ENCODE results near the gene MPDU1. TPM values are rescaled to one million over a fixed set of nuclear protein-coding genes. Genes with fewer than 3 reads are reported as not detected.

Gene MPDU1
- total and polyA plus RNA-seq, 10 of the 15 experiments (the other 5 are each of a cell fraction or from before 2014, with no cell fraction given), result 3.6 to 138 (median 78.9) TPM

GRCh38 chr17:7615265-7615747 lies 31.7 kb downstream of the MPDU1 start:
- Histone ChIP-seq H3K4me3 (peak overlapping the region; percentile 61; the same call in 1 of the 2 replicates), H3K79me2 (ENCODE audit: control insufficient read depth, insufficient read depth, low read length) (peaks cover 29% of the 10 kb centered on the region), H4K20me1 (ENCODE audit: control insufficient read depth, insufficient read depth) (no peaks in the 10 kb centered on the region; the same call in 1 of the 2 replicates), H3K27ac (ENCODE audit: control insufficient read depth, insufficient read depth) (peak overlapping the region; percentile 16), H3K9me3 (replicated peaks; ENCODE audit: control insufficient read depth, insufficient read depth, low read length) (no peaks in the 10 kb centered on the region), H3K27me3 (replicated peaks in 1 of 2; ENCODE audit: control insufficient read depth in 2 of 2, insufficient read depth in 2 of 2, low read length in 1 of 2) (no peaks in the 10 kb centered on the region), H3K9ac (ENCODE audit: control insufficient read depth, insufficient read depth, low read length) (peak overlapping the region; percentile 6; the same call in 1 of the 2 replicates), H2AFZ (ENCODE audit: control insufficient read depth, low read depth, low read length) (peak overlapping the region; percentile 25), H3K4me2 (ENCODE audit: control insufficient read depth, insufficient read depth) (peak overlapping the region; percentile 28), H3K36me3 (ENCODE audit: control insufficient read depth in 2 of 2, insufficient read depth in 2 of 2, low read length in 1 of 2) (peaks cover 0 to 1% of the 10 kb centered on the region in 2 experiments; a peak in 1 of 4 replicates), H3K4me1 (ENCODE audit: control insufficient read depth, insufficient read depth, low read length) (peaks cover 4% of the 10 kb centered on the region; the same call in 1 of the 2 replicates)
- intact Hi-C loops (cut with micrococcal nuclease; ENCODE audit: unreplicated experiment) (loop anchor here (5.0 kb wide), 1 partner anchor 33 kb away; the partner anchor contains the start of gene MPDU1), in situ Hi-C loops (cut with MboI) (no loop called here)
- RAD21 ChIA-PET (ENCODE audit: unreplicated experiment), result interaction anchor here (1.2 to 2.4 kb wide), 5 partner anchors 12 to 179 kb away, joined by 3 to 21 read pairs (median 9); partner anchors contain the start of genes CD68, MPDU1, SAT2 and TMEM102
- ATAC-seq (no peak), DNase-seq (ENCODE audit: low read depth, low spot score) (no peak), FAIRE-seq (no peak)
- CTCF ChIA-PET, result interaction anchor here (0.6 to 2.8 kb wide), 14 partner anchors 8 to 375 kb away, joined by 3 to 22 read pairs (median 4); partner anchors contain the start of genes SAT2, TP53 and WRAP53
- SMC1A ChIA-PET (ENCODE audit: uncharacterized antibody, unreplicated experiment), result interaction anchor here (1.0 kb wide), 1 partner anchor 12 kb away, joined by 5 read pairs; the partner anchor contains the start of gene SAT2
- no TSS peak for BruUV-seq (replicated peaks)
- 5% methylated on average over 27 of the region's 28 CpGs for WGBS (ENCODE audit: insufficient coverage, insufficient replicate concordance, low lambda C conversion rate, missing lambda C conversion rate)
- POLR2A ChIA-PET, result interaction anchor here (0.6 to 3.6 kb wide), 13 partner anchors 12 to 279 kb away, joined by 3 to 35 read pairs (median 3); partner anchors contain the start of genes ACAP1, ATP1B2, CD68 and MPDU1
- TF ChIP-seq TCF12 (IDR thresholded peaks at IDR 0.05; ENCODE audit: low read depth, low read length), result no peak
- TF ChIP-seq RCOR1 (conservative IDR thresholded peaks at IDR 0.05; ENCODE audit: low read depth, low read length), result no peak
- 0 out of 2 replicates have a peak, but pooled peaks have one; percentile 4 for TF ChIP-seq RUNX3 (IDR thresholded peaks at IDR 0.05; ENCODE audit: low read length)
- no peak for TF ChIP-seq KLF5 (IDR thresholded peaks at IDR 0.05; ENCODE audit: partially characterized antibody)
- TF ChIP-seq ASH2L (IDR thresholded peaks at IDR 0.05; ENCODE audit: borderline replicate concordance, low read depth), result no peak
- TF ChIP-seq FOXK2 (IDR thresholded peaks at IDR 0.05), result no peak
- TF ChIP-seq CBFB (IDR thresholded peaks at IDR 0.05; ENCODE audit: low read depth), result no peak
- peak; percentile 56; the same call in 1 of the 3 replicates for TF ChIP-seq POU2F2 (IDR thresholded peaks at IDR 0.05; ENCODE audit: borderline replicate concordance, low read depth, low read length)
- TF ChIP-seq USF1 (IDR thresholded peaks at IDR 0.05; ENCODE audit: borderline replicate concordance, extremely low read length, insufficient read depth, low read depth, low read length), result no peak
- peak; percentile 14; the same call in 1 of the 2 replicates for TF ChIP-seq YY1 (IDR thresholded peaks at IDR 0.05; ENCODE audit: low read depth, low read length)
- TF ChIP-seq MXI1 (IDR thresholded peaks at IDR 0.05; ENCODE audit: low read depth, low read length), result no peak
- no peak for TF ChIP-seq PBX3 (IDR thresholded peaks at IDR 0.05; ENCODE audit: insufficient replicate concordance, low read depth, low read length)
- no peak for TF ChIP-seq ZBED1 (IDR thresholded peaks at IDR 0.05; ENCODE audit: borderline replicate concordance)
- TF ChIP-seq ESRRA (IDR thresholded peaks at IDR 0.05; ENCODE audit: low read length), result no peak
- peak; percentile 68 for TF ChIP-seq ZNF207 (IDR thresholded peaks at IDR 0.05; ENCODE audit: borderline replicate concordance)
- no peak for TF ChIP-seq GATAD2B (conservative IDR thresholded peaks at IDR 0.05; ENCODE audit: low read depth)
- no peak for TF ChIP-seq ZNF24 (IDR thresholded peaks at IDR 0.05)
- no peak for TF ChIP-seq CHD1 (IDR thresholded peaks at IDR 0.05; ENCODE audit: low read depth, low read length)
- TF ChIP-seq NRF1 (conservative IDR thresholded peaks at IDR 0.05; ENCODE audit: low read depth, low read length), result peak; percentile 79
- no peak for TF ChIP-seq POLR2A (IDR thresholded peaks at IDR 0.05; ENCODE audit: low read depth, low read length)
- TF ChIP-seq RELB (IDR thresholded peaks at IDR 0.05; ENCODE audit: low read depth), result 0 out of 2 replicates have a peak, but pooled peaks have one; percentile 40
- TF ChIP-seq ZNF384 (IDR thresholded peaks at IDR 0.05; ENCODE audit: borderline replicate concordance, low read depth, low read length), result peak; percentile 99
- no peak for TF ChIP-seq LARP7 (IDR thresholded peaks at IDR 0.05)

Measured in GM12878 (cell line).